ENCODE measurements around the gene EAF2. TPM values are rescaled to one million over a fixed set of nuclear protein-coding genes. Genes with fewer than 3 reads are reported as not detected.

Gene EAF2
- total RNA-seq, 1 experiment from 2014 or later, result 4.4 TPM

GRCh38 chr3:121793078-121793477 is 41.9 kb upstream of the EAF2 start:
- Histone ChIP-seq H3K9ac (ENCODE audit: low read length) (no peak overlapping the region), H2AFZ (ENCODE audit: low read depth, low read length, poor library complexity, severe bottlenecking) (no peak overlapping the region), H3K4me3 (replicated peaks in 1 of 2; ENCODE audit: low read depth in 1 of 2, low read length in 2 of 2) (no peak overlapping the region), H3K27me3 (ENCODE audit: insufficient read depth, low read length) (no peaks in the 10 kb centered on the region), H3K27ac (ENCODE audit: low read depth, low read length) (no peak overlapping the region), H4K20me1 (ENCODE audit: insufficient read depth) (no peaks in the 10 kb centered on the region), H3K36me3 (ENCODE audit: control insufficient read depth in 1 of 2, insufficient read depth in 2 of 2, low read length in 2 of 2) (peaks cover 12 to 21% of the 10 kb centered on the region in 2 experiments), H3K79me2 (ENCODE audit: insufficient read depth, low read length) (no peaks in the 10 kb centered on the region), H3K4me2 (ENCODE audit: low read length) (no peak overlapping the region), H3K9me3 (ENCODE audit: control insufficient read depth in 1 of 2, insufficient read depth in 1 of 2, low read depth in 1 of 2, low read length in 2 of 2) (no peaks in the 10 kb centered on the region), H3K4me1 (ENCODE audit: control insufficient read depth in 1 of 2, insufficient read depth in 2 of 2, low read length in 2 of 2) (no peaks in the 10 kb centered on the region), H3K9me2 (ENCODE audit: insufficient read depth) (no peaks in the 10 kb centered on the region)
- intact Hi-C loops (cut with micrococcal nuclease), result no loop called here
- CTCF ChIA-PET, result no interaction called here
- no peak for DNase-seq (ENCODE audit: low read depth, low spot score)
- BruUV-seq (replicated peaks), result no TSS peak
- no peak for ATAC-seq
- RAD21 ChIA-PET (ENCODE audit: low non-redundant PET in 1 of 2, low total read pairs in 2 of 2, uncharacterized antibody in 2 of 2, unreplicated experiment in 2 of 2), result no interaction called here
- no peak for TF ChIP-seq SRF (IDR thresholded peaks at IDR 0.05; ENCODE audit: low read depth)
- TF ChIP-seq EGR1 (IDR thresholded peaks at IDR 0.05; ENCODE audit: low read depth), result no peak
- no peak for TF ChIP-seq ELF1 (IDR thresholded peaks at IDR 0.05; ENCODE audit: borderline replicate concordance, low read depth)
- TF ChIP-seq YY1 (IDR thresholded peaks at IDR 0.05; ENCODE audit: extremely low read depth, insufficient replicate concordance, low read depth, low read length), result no peak
- POLR2A ChIA-PET, result no interaction called here

DNA sequence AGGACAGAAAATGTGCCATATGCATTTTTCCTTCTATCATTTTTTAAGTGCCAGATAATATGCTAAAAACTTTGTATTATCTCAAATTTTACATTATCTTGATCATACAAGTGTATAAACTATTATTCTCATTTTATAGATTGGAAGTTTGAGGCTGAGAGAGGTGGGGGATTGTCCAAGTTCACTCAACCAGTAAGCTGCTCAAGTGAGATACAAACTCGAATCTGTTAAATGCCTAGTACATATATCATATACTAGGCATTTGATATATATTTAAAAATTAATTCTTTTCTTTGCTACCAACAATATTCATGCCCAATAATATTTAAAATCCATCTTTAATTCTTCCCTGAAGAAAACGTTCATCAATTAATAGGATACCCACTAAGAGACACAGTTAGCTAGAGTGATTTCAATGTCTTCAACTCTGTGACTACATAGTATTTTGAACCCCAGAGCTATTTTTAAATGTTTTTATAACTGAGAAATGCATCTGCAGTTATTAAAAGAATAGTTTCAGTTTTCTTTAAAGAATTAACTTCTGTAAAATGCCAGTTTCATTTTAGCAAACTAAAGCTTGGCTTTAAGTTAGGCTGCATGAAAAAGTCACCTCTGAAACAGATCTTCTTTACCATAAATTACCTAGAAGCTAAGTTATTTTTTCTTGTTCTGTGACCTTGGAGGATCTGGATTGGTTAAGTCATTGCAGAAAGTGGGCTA is 40.6 kb upstream of the EAF2 start:
- ATAC-seq (no peak), DNase-seq (ENCODE audit: low read depth, low spot score) (no peak)
- Histone ChIP-seq H3K4me3 (replicated peaks in 1 of 2; ENCODE audit: low read depth in 1 of 2, low read length in 2 of 2) (no peak overlapping the region), H3K9me2 (ENCODE audit: insufficient read depth) (no peaks in the 10 kb centered on the region), H2AFZ (ENCODE audit: low read depth, low read length, poor library complexity, severe bottlenecking) (no peak overlapping the region), H3K4me2 (ENCODE audit: low read length) (no peak overlapping the region), H3K9ac (ENCODE audit: low read length) (no peak overlapping the region), H3K27me3 (ENCODE audit: insufficient read depth, low read length) (no peaks in the 10 kb centered on the region), H3K9me3 (ENCODE audit: control insufficient read depth in 1 of 2, insufficient read depth in 1 of 2, low read depth in 1 of 2, low read length in 2 of 2) (no peaks in the 10 kb centered on the region), H3K4me1 (ENCODE audit: control insufficient read depth in 1 of 2, insufficient read depth in 2 of 2, low read length in 2 of 2) (no peaks in the 10 kb centered on the region), H3K79me2 (ENCODE audit: insufficient read depth, low read length) (no peaks in the 10 kb centered on the region), H3K27ac (ENCODE audit: low read depth, low read length) (no peak overlapping the region), H4K20me1 (ENCODE audit: insufficient read depth) (no peaks in the 10 kb centered on the region), H3K36me3 (ENCODE audit: control insufficient read depth in 1 of 2, insufficient read depth in 2 of 2, low read length in 2 of 2) (peaks cover 3 to 10% of the 10 kb centered on the region in 2 experiments; a peak in 2 of 4 replicates)
- CTCF ChIA-PET, result no interaction called here
- RAD21 ChIA-PET (ENCODE audit: low non-redundant PET in 1 of 2, low total read pairs in 2 of 2, uncharacterized antibody in 2 of 2, unreplicated experiment in 2 of 2), result no interaction called here
- intact Hi-C loops (cut with micrococcal nuclease), result no loop called here
- POLR2A ChIA-PET, result no interaction called here
- no TSS peak for BruUV-seq (replicated peaks)
- TF ChIP-seq CBX3 (IDR thresholded peaks at IDR 0.05; ENCODE audit: low read depth), result no peak
- TF ChIP-seq SP1 (IDR thresholded peaks at IDR 0.05; ENCODE audit: low read depth), result no peak
- TF ChIP-seq, protein P1, sequence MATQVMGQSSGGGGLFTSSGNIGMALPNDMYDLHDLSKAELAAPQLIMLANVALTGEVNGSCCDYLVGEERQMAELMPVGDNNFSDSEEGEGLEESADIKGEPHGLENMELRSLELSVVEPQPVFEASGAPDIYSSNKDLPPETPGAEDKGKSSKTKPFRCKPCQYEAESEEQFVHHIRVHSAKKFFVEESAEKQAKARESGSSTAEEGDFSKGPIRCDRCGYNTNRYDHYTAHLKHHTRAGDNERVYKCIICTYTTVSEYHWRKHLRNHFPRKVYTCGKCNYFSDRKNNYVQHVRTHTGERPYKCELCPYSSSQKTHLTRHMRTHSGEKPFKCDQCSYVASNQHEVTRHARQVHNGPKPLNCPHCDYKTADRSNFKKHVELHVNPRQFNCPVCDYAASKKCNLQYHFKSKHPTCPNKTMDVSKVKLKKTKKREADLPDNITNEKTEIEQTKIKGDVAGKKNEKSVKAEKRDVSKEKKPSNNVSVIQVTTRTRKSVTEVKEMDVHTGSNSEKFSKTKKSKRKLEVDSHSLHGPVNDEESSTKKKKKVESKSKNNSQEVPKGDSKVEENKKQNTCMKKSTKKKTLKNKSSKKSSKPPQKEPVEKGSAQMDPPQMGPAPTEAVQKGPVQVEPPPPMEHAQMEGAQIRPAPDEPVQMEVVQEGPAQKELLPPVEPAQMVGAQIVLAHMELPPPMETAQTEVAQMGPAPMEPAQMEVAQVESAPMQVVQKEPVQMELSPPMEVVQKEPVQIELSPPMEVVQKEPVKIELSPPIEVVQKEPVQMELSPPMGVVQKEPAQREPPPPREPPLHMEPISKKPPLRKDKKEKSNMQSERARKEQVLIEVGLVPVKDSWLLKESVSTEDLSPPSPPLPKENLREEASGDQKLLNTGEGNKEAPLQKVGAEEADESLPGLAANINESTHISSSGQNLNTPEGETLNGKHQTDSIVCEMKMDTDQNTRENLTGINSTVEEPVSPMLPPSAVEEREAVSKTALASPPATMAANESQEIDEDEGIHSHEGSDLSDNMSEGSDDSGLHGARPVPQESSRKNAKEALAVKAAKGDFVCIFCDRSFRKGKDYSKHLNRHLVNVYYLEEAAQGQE (IDR thresholded peaks at IDR 0.05; ENCODE audit: low read depth), result no peak
- TF ChIP-seq TCF7L2 (IDR thresholded peaks at IDR 0.05; ENCODE audit: borderline replicate concordance, extremely low read depth, insufficient read depth, insufficient read length), result no peak
- TF ChIP-seq, protein P2, sequence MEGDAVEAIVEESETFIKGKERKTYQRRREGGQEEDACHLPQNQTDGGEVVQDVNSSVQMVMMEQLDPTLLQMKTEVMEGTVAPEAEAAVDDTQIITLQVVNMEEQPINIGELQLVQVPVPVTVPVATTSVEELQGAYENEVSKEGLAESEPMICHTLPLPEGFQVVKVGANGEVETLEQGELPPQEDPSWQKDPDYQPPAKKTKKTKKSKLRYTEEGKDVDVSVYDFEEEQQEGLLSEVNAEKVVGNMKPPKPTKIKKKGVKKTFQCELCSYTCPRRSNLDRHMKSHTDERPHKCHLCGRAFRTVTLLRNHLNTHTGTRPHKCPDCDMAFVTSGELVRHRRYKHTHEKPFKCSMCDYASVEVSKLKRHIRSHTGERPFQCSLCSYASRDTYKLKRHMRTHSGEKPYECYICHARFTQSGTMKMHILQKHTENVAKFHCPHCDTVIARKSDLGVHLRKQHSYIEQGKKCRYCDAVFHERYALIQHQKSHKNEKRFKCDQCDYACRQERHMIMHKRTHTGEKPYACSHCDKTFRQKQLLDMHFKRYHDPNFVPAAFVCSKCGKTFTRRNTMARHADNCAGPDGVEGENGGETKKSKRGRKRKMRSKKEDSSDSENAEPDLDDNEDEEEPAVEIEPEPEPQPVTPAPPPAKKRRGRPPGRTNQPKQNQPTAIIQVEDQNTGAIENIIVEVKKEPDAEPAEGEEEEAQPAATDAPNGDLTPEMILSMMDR (IDR thresholded peaks at IDR 0.05 in 2 of 3, conservative IDR thresholded peaks at IDR 0.05 in 1 of 3; ENCODE audit: borderline replicate concordance in 1 of 3, insufficient read depth in 1 of 3, low read depth in 2 of 3, low read length in 2 of 3), result no peak
- no peak for TF ChIP-seq ATF3 (IDR thresholded peaks at IDR 0.05)
- TF ChIP-seq RAD21 (IDR thresholded peaks at IDR 0.05; ENCODE audit: low read depth), result no peak
- no peak for TF ChIP-seq FOSL1 (IDR thresholded peaks at IDR 0.05; ENCODE audit: low read depth)
- TF ChIP-seq EZH2phosphoT487 (IDR thresholded peaks at IDR 0.05; ENCODE audit: borderline replicate concordance), result no peak
